ENCODE measurements around the gene DHRS13.
A peak's percentile ranks its signal among the peaks of the same experiment; 100 is the strongest.

DHRS13 gene

DNA sequence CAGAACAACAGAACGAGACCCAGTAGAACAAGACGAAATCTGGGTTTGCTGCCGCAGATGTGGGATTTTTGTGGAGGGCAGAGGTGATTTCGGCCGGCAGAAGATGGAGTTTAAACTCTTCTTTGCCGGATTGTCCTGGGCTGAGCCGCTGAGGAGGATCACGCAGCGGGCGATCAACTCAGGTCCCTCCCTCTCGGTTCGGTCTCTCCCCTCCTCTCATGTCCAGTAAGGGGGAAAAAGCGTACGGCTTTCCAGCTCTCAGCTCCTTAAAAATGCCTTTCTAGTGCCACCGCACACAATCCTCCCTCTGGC, 46.0 kb upstream of the DHRS13 start:
- no peaks in the 10 kb centered on the region for H3K27me3 ChIP-seq (ENCODE audit: insufficient read depth, low read length)
- H3K4me3 ChIP-seq (ENCODE audit: low read depth, low read length, poor library complexity, severe bottlenecking) = peak overlapping the region; percentile 94
- H3K36me3 ChIP-seq (ENCODE audit: insufficient read depth, low read length) = peaks cover 31% of the 10 kb centered on the region
- H3K9me3 ChIP-seq (ENCODE audit: low read length) = no peaks in the 10 kb centered on the region
- H3K4me1 ChIP-seq (ENCODE audit: insufficient read depth, low read length, severe bottlenecking) = peaks cover 52% of the 10 kb centered on the region
- no peaks in the 10 kb centered on the region for H3F3A ChIP-seq (ENCODE audit: insufficient read depth, low read length)
- H3K79me2 ChIP-seq (ENCODE audit: insufficient read depth, low read length) = peaks cover 69% of the 10 kb centered on the region
- H3K9me2 ChIP-seq (ENCODE audit: low read depth, low read length) = no peaks in the 10 kb centered on the region
- peak overlapping the region; percentile 92 for H3K9ac ChIP-seq (ENCODE audit: low read length)
- TF ChIP-seq EZH2 (IDR thresholded peaks at IDR 0.05; ENCODE audit: borderline replicate concordance, low read length) = no peak
- TF ChIP-seq, protein P1, sequence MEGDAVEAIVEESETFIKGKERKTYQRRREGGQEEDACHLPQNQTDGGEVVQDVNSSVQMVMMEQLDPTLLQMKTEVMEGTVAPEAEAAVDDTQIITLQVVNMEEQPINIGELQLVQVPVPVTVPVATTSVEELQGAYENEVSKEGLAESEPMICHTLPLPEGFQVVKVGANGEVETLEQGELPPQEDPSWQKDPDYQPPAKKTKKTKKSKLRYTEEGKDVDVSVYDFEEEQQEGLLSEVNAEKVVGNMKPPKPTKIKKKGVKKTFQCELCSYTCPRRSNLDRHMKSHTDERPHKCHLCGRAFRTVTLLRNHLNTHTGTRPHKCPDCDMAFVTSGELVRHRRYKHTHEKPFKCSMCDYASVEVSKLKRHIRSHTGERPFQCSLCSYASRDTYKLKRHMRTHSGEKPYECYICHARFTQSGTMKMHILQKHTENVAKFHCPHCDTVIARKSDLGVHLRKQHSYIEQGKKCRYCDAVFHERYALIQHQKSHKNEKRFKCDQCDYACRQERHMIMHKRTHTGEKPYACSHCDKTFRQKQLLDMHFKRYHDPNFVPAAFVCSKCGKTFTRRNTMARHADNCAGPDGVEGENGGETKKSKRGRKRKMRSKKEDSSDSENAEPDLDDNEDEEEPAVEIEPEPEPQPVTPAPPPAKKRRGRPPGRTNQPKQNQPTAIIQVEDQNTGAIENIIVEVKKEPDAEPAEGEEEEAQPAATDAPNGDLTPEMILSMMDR (IDR thresholded peaks at IDR 0.05; ENCODE audit: low read length) = no peak
- H3K27ac ChIP-seq (ENCODE audit: low read depth, low read length, poor library complexity, severe bottlenecking) = peak overlapping the region; percentile 88
- H4K20me1 ChIP-seq (ENCODE audit: insufficient read depth, low read length) = peaks cover 3% of the 10 kb centered on the region; the same call in 1 of the 2 replicates
- no peak overlapping the region for H2AFZ ChIP-seq (ENCODE audit: low read length)
- H3K4me2 ChIP-seq (ENCODE audit: low read length) = peak overlapping the region; percentile 94

DNA sequence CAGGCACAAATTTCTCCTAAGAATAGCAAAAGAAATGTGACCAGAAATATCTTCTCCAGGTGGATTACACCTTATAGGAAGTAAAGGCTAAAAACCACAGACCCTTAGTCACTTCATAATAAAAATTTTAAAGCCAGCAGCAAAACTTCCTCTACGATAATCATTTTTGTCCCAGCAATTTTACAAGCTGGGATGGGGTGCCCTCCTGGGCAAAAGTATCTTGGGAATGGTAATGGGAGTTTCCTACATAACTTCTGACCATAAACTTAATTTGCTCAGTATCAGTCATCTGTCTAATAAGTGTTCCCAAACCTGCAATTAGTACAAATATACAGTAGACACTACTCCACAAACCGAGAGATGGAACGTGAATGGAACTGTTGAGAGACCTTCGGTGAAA, 45.5 kb upstream of the DHRS13 start:
- no peak for TF ChIP-seq EZH2 (IDR thresholded peaks at IDR 0.05; ENCODE audit: borderline replicate concordance, low read length)
- TF ChIP-seq, protein P1 (IDR thresholded peaks at IDR 0.05; ENCODE audit: low read length) = no peak
- Histone ChIP-seq H4K20me1 (ENCODE audit: insufficient read depth, low read length) (peaks cover 3% of the 10 kb centered on the region; the same call in 1 of the 2 replicates), H3K27ac (ENCODE audit: low read depth, low read length, poor library complexity, severe bottlenecking) (peak overlapping the region; percentile 88), H3K4me3 (ENCODE audit: low read depth, low read length, poor library complexity, severe bottlenecking) (peak overlapping the region; percentile 94), H3K4me1 (ENCODE audit: insufficient read depth, low read length, severe bottlenecking) (peaks cover 51% of the 10 kb centered on the region), H3K36me3 (ENCODE audit: insufficient read depth, low read length) (peaks cover 36% of the 10 kb centered on the region), H3K9me2 (ENCODE audit: low read depth, low read length) (no peaks in the 10 kb centered on the region), H3K9me3 (ENCODE audit: low read length) (no peaks in the 10 kb centered on the region), H3K27me3 (ENCODE audit: insufficient read depth, low read length) (no peaks in the 10 kb centered on the region), H3K4me2 (ENCODE audit: low read length) (peak overlapping the region; percentile 94), H3K9ac (ENCODE audit: low read length) (peak overlapping the region; percentile 92), H2AFZ (ENCODE audit: low read length) (no peak overlapping the region), H3F3A (ENCODE audit: insufficient read depth, low read length) (no peaks in the 10 kb centered on the region), H3K79me2 (ENCODE audit: insufficient read depth, low read length) (peaks cover 74% of the 10 kb centered on the region)

DNA sequence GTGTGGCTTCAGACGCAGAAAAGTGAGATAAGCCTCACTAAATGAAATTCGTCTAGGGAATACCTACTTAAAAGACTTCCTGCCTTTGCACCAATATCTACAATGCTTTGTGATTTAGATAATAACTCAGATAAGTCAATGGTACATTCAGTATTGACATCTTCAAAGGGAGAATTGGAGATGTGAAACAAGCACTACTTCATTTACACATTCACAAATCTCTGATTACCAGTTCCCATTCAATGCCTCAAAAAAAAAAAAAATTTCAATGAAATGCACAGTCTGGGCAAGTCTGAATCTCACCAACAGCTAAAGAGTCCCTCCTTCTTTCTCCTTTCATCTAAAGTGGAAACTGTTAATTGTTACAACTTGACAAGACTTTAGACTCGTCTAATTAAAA, 44.8 kb upstream of the DHRS13 start:
- no peaks in the 10 kb centered on the region for H3K27me3 ChIP-seq (ENCODE audit: insufficient read depth, low read length)
- no peak overlapping the region for H3K27ac ChIP-seq (ENCODE audit: low read depth, low read length, poor library complexity, severe bottlenecking)
- peaks cover 42% of the 10 kb centered on the region for H3K36me3 ChIP-seq (ENCODE audit: insufficient read depth, low read length)
- H3K9me2 ChIP-seq (ENCODE audit: low read depth, low read length) = no peaks in the 10 kb centered on the region
- TF ChIP-seq, protein P1 (IDR thresholded peaks at IDR 0.05; ENCODE audit: low read length) = no peak
- TF ChIP-seq EZH2 (IDR thresholded peaks at IDR 0.05; ENCODE audit: borderline replicate concordance, low read length) = no peak
- H3K4me1 ChIP-seq (ENCODE audit: insufficient read depth, low read length, severe bottlenecking) = peaks cover 44% of the 10 kb centered on the region
- peaks cover 81% of the 10 kb centered on the region for H3K79me2 ChIP-seq (ENCODE audit: insufficient read depth, low read length)
- H3K4me3 ChIP-seq (ENCODE audit: low read depth, low read length, poor library complexity, severe bottlenecking) = peak overlapping the region; percentile 94
- peak overlapping the region; percentile 92; the same call in 1 of the 2 replicates for H3K9ac ChIP-seq (ENCODE audit: low read length)
- H3F3A ChIP-seq (ENCODE audit: insufficient read depth, low read length) = no peaks in the 10 kb centered on the region
- peak overlapping the region; percentile 94 for H3K4me2 ChIP-seq (ENCODE audit: low read length)
- peaks cover 3% of the 10 kb centered on the region; the same call in 1 of the 2 replicates for H4K20me1 ChIP-seq (ENCODE audit: insufficient read depth, low read length)
- no peaks in the 10 kb centered on the region for H3K9me3 ChIP-seq (ENCODE audit: low read length)
- no peak overlapping the region for H2AFZ ChIP-seq (ENCODE audit: low read length)
